OCI-LY3 (cell line): Measurements from ENCODE around the gene GRAP.

Source experiments
- H2AFZ ChIP-seq: fragments of 200-600, 300-600 bp; shearing (Covaris generic); 2 replicates; pipeline ENCODE4 v1.6.0; 2014; ENCODE audit warnings: antibody characterized with exemption, low read depth, low read length
- H3K27ac ChIP-seq: fragments of 200-600, 300-600 bp; sonication (generic); 2 replicates; pipeline ENCODE4 v1.5.1; 2014; ENCODE audit warnings: mild to moderate bottlenecking, low read length, moderate library complexity, mixed read lengths
- H3K27me3 ChIP-seq: fragments of 200-600, 300-600 bp; sonication (generic); 2 replicates; pipeline ENCODE4 v1.6.1; 2014; ENCODE audit warnings: low read depth, low read length, mixed read lengths
- H3K36me3 ChIP-seq: fragments of 200-600, 300-600 bp; sonication (generic); replicated peaks from 2 replicates; pipeline ENCODE3; 2014; ENCODE audit warnings: low read depth, low read length, mixed read lengths
- H3K4me1 ChIP-seq: fragments of 300-600, 200-600 bp; sonication (generic); 2 replicates; pipeline ENCODE4 v1.6.1; 2014; ENCODE audit warnings: low read length, mixed read lengths
- H3K4me2 ChIP-seq: fragments of 200-600, 300-600 bp; sonication (generic); 2 replicates; pipeline ENCODE4 v1.6.1; 2014; ENCODE audit warnings: low read length, mixed read lengths
- H3K4me3 ChIP-seq: fragments of 300-600, 200-600 bp; sonication (generic); 2 replicates; pipeline ENCODE4 v1.5.1; 2014; ENCODE audit warnings: antibody characterized with exemption, mild to moderate bottlenecking, low read length, moderate library complexity
- H3K79me2 ChIP-seq: fragments of 300-600, 200-600 bp; shearing (Covaris generic); 2 replicates; pipeline ENCODE4 v1.6.1; 2014; ENCODE audit warnings: mild to moderate bottlenecking, low read length, mixed read lengths
- H3K9ac ChIP-seq: fragments of 300-600, 200-600 bp; shearing (Covaris generic); 2 replicates; pipeline ENCODE4 v1.6.0; 2014; ENCODE audit warnings: mild to moderate bottlenecking, low read length, moderate library complexity
- H3K9me3 ChIP-seq: fragments of 200-600, 300-600 bp; shearing (Covaris generic); 2 replicates; pipeline ENCODE4 v1.6.1; 2014; ENCODE audit warnings: low read length, mixed read lengths; ENCODE audit not compliant: insufficient read depth
- H4K20me1 ChIP-seq: fragments of 200-600, 300-600 bp; sonication (generic); 2 replicates; pipeline ENCODE4 v1.6.1; 2016; ENCODE audit warnings: low read length, mixed read lengths; ENCODE audit not compliant: insufficient read depth
- EZH2phosphoT487 ChIP-seq: fragments of 200-600 bp; shearing (Covaris generic); IDR thresholded peaks from 2 replicates; pipeline ENCODE4 v1.6.1; 2018; ENCODE audit warnings: antibody characterized with exemption, mixed run types, low read depth
- TF ChIP-seq, protein P1 (sequence below): fragments of 200-600, 300-600 bp; sonication (generic); IDR thresholded peaks from 2 replicates; pipeline ENCODE4 v1.5.1; 2014; ENCODE audit warnings: antibody characterized with exemption, low read length, low read depth

GRAP gene

DNA sequence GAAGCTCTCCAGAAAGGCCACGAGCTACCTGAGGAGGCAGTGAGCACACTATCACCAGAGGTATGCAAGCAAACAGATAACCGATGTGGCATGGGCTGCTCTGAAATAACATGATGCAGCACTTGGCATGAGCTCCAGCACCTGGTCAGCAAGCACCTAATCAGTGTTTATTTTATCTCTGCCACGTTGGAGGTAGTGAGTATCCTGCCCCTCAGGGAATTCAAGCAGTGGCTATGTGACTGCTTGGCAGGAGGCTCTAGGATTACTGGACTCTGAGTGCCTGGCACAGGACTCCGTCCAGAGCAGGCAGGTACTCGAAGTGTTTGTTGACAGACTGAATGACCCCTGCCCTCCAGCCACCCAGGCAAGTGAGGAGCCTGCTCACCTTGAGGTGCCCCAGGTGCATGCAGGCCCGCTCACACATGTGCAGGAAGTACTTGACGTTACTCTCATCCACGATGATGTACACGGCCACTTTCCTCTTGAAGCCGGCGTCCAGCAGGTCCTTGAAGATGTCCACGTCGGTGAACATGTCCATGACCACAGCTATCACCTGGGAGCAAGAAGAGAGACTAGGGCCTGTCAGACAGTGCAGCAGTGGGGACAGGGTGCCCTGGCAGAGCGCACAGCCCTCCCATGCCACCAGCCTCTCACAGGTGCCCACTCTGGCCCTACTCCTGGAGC, 58.8 kb downstream of the GRAP start:
- Histone ChIP-seq H2AFZ (no peak overlapping the region), H3K4me3 (no peak overlapping the region), H3K27me3 (no peaks in the 10 kb centered on the region), H3K9ac (no peak overlapping the region), H3K9me3 (no peaks in the 10 kb centered on the region), H4K20me1 (no peaks in the 10 kb centered on the region), H3K4me1 (no peaks in the 10 kb centered on the region), H3K27ac (no peak overlapping the region), H3K79me2 (no peaks in the 10 kb centered on the region), H3K4me2 (no peak overlapping the region), H3K36me3 (no peaks in the 10 kb centered on the region)
- TF ChIP-seq, protein P1, sequence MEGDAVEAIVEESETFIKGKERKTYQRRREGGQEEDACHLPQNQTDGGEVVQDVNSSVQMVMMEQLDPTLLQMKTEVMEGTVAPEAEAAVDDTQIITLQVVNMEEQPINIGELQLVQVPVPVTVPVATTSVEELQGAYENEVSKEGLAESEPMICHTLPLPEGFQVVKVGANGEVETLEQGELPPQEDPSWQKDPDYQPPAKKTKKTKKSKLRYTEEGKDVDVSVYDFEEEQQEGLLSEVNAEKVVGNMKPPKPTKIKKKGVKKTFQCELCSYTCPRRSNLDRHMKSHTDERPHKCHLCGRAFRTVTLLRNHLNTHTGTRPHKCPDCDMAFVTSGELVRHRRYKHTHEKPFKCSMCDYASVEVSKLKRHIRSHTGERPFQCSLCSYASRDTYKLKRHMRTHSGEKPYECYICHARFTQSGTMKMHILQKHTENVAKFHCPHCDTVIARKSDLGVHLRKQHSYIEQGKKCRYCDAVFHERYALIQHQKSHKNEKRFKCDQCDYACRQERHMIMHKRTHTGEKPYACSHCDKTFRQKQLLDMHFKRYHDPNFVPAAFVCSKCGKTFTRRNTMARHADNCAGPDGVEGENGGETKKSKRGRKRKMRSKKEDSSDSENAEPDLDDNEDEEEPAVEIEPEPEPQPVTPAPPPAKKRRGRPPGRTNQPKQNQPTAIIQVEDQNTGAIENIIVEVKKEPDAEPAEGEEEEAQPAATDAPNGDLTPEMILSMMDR = no peak
- TF ChIP-seq EZH2phosphoT487 = no peak

DNA sequence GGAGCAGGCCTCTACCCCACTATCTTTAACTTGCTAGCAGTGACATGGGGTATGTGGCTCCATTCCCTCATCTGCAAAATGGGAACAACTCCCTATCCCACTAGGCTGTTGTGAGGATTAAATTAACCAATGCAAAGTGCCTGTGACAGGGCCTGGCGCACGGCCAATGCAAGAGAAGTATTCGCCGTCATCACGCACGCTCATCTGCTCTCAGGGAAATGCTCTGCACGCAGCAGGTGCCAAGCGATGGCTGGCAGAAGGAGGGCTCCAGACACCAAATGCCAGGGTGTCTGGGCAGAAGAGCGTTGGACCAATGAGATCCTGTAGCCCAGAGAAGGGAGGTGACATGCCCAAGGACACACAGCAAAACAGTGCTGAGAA, 59.5 kb downstream of the GRAP start:
- no peaks in the 10 kb centered on the region for H3K4me1 ChIP-seq
- no peaks in the 10 kb centered on the region for H4K20me1 ChIP-seq
- no peak overlapping the region for H3K4me3 ChIP-seq
- H2AFZ ChIP-seq = no peak overlapping the region
- no peaks in the 10 kb centered on the region for H3K27me3 ChIP-seq
- H3K79me2 ChIP-seq = no peaks in the 10 kb centered on the region
- no peaks in the 10 kb centered on the region for H3K36me3 ChIP-seq
- H3K9me3 ChIP-seq = no peaks in the 10 kb centered on the region
- H3K4me2 ChIP-seq = no peak overlapping the region
- H3K27ac ChIP-seq = no peak overlapping the region
- TF ChIP-seq EZH2phosphoT487 = no peak
- TF ChIP-seq, protein P1 = no peak
- no peak overlapping the region for H3K9ac ChIP-seq

DNA sequence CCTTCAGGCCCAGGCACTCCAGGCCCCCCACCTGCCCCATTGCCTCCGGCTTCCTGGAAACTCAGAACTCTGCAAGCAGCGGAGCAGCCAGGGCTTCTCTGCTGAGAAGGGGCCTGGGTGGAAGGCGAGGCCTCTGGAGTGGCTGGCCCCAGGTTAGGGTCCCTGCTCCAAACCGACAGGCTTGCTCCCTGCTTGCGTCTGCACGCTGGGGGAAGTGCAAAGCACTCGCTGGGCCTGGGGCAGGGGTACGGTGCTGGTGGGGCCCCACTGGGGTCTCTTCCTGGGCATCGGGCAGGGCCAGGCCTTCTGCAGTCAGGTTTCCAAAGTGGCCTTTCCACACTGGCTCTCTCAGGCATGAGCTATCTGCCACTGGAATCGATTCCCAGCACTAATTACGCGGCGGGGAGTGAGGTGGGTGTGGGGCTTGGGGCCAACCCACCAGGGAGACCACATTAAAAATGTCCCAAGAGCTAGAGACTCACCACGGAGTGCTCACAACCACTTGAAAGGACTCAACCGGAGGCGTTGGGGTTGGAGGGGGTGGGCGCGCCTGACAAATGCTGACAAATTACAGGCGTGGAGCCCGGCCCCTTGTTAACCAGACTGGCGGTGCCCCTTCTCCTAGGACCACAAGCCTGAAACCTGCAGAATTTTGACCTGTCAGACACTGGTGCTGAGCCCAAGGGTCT, 60.1 kb downstream of the GRAP start:
- no peaks in the 10 kb centered on the region for H3K36me3 ChIP-seq

DNA sequence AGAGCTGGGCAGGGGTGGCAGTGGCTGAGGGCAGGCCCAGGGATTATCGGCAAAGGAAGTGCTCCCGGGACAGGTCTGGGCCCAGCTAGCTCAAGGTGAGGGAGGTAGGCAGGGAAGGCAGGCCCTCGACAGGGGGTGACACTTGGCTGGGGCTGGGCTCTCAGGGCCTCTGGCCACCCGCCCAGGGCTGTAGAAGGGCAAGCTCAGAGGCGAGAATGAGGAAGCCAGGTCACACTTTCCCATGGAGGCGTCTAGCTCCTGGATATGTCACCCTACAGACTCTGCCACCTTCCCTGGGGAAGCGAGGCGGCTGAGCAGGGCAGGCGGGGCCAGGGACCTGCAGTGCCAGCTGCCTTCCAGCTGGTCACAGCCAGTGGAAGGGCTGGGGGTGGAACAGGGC, 61.3 kb downstream of the GRAP start:
- Histone ChIP-seq H2AFZ (no peak overlapping the region), H3K4me1 (no peaks in the 10 kb centered on the region), H3K36me3 (no peaks in the 10 kb centered on the region), H3K4me2 (no peak overlapping the region), H3K9me3 (no peaks in the 10 kb centered on the region), H3K4me3 (no peak overlapping the region), H3K27me3 (no peaks in the 10 kb centered on the region), H4K20me1 (no peaks in the 10 kb centered on the region), H3K79me2 (no peaks in the 10 kb centered on the region), H3K27ac (no peak overlapping the region), H3K9ac (no peak overlapping the region)
- no peak for TF ChIP-seq EZH2phosphoT487
- TF ChIP-seq, protein P1 = no peak

More for the DNA sequence above, 60.1 kb downstream of the GRAP start:
- no peak overlapping the region for H2AFZ ChIP-seq
- no peaks in the 10 kb centered on the region for H3K27me3 ChIP-seq
- no peak overlapping the region for H3K4me2 ChIP-seq
- H3K9me3 ChIP-seq = no peaks in the 10 kb centered on the region
- H3K4me1 ChIP-seq = no peaks in the 10 kb centered on the region
- no peak overlapping the region for H3K9ac ChIP-seq
- no peaks in the 10 kb centered on the region for H4K20me1 ChIP-seq
- H3K4me3 ChIP-seq = no peak overlapping the region
- H3K27ac ChIP-seq = no peak overlapping the region
- H3K79me2 ChIP-seq = no peaks in the 10 kb centered on the region
- TF ChIP-seq EZH2phosphoT487 = no peak
- TF ChIP-seq, protein P1 = no peak
